Gastroesophageal sphincter (tissue), 3 donors: ENCODE measurements around the gene SH3BGR.

Source experiments
- CTCF ChIP-seq, 4 experiments: fragments of 200-600 bp in 2 of 4; fragments of 450-650 bp in 2 of 4; sonication (generic) in 1 of 4; IDR thresholded peaks; one replicate each; pipeline ENCODE4 v1.5.1; 2017 to 2019; ENCODE audit warnings: antibody characterized with exemption in 4 of 4, mild to moderate bottlenecking in 2 of 4, moderate library complexity in 2 of 4
- EP300 ChIP-seq: sonication (generic); formaldehyde crosslinking; IDR thresholded peaks from one replicate; pipeline ENCODE4 v1.6.1; 2017; ENCODE audit warnings: antibody characterized with exemption, mild to moderate bottlenecking
- POLR2A ChIP-seq, 2 donors: fragments of 450-650 bp; IDR thresholded peaks; one replicate each; pipeline ENCODE4 v1.6.1; 2017; ENCODE audit warnings: antibody characterized with exemption in 2 of 2, mild to moderate bottlenecking in 2 of 2, moderate library complexity in 1 of 2
- POLR2AphosphoS5 ChIP-seq: sonication (generic); formaldehyde crosslinking; IDR thresholded peaks from one replicate; pipeline ENCODE4 v1.6.1; 2017; ENCODE audit warnings: antibody characterized with exemption

- TF ChIP-seq CTCF (IDR thresholded peaks at IDR 0.05) (no peak), POLR2A (IDR thresholded peaks at IDR 0.05) (no peak), POLR2AphosphoS5 (no peak), EP300 (no peak)
Observed at GRCh38 chr21:39511102-39511501, 59.3 kb downstream of the SH3BGR start.
